Fibroblast of upper back skin (primary cell): Measurements from ENCODE around the gene TLDC2.
"Not testable (repeated sequence)": the region's sequence is repeated elsewhere in the genome, so short reads cannot be mapped to it uniquely, and the experiment has no call there.

Experiments
- DNase-seq: peaks from one replicate; pipeline ENCODE4 v3.0.0-alpha.2; 2013

Gene TLDC2

GRCh38 chr20:36871640-36872570 is 4.0 kb upstream of the TLDC2 start:
- DNase-seq, result no peak

GRCh38 chr20:36872852-36873251 is 3.1 kb upstream of the TLDC2 start:
- DNase-seq, result no peak

- no peak for DNase-seq
Observed at GRCh38 chr20:36873498-36874189, 2.3 kb upstream of the TLDC2 start.

- DNase-seq, result not testable (repeated sequence)
Observed at GRCh38 chr20:36875093-36875492, 845 bp upstream of the TLDC2 start.

GRCh38 chr20:36876473-36876833 is 515 bp downstream of the TLDC2 start:
- no peak for DNase-seq

GRCh38 chr20:36878941-36879340 is 3.0 kb downstream of the TLDC2 start:
- DNase-seq, result no peak

- no peak for DNase-seq
Observed at GRCh38 chr20:36880741-36881250, 4.9 kb downstream of the TLDC2 start.

GRCh38 chr20:36881331-36881730 is 5.4 kb downstream of the TLDC2 start:
- no peak for DNase-seq

GRCh38 chr20:36881888-36882287 is 6.0 kb downstream of the TLDC2 start:
- DNase-seq, result no peak

- DNase-seq, result no peak
Observed at GRCh38 chr20:36883977-36884535, 8.1 kb downstream of the TLDC2 start.

GRCh38 chr20:36885356-36885755 is 9.4 kb downstream of the TLDC2 start:
- DNase-seq, result no peak

GRCh38 chr20:36886859-36887751 is 11.2 kb downstream of the TLDC2 start:
- peak; percentile 76 for DNase-seq

- DNase-seq, result no peak
Observed at GRCh38 chr20:36887752-36888090, 11.8 kb downstream of the TLDC2 start.

GRCh38 chr20:36888880-36889516 is 13.1 kb downstream of the TLDC2 start:
- DNase-seq, result no peak

- no peak for DNase-seq
Observed at GRCh38 chr20:36890586-36890985, 14.6 kb downstream of the TLDC2 start.

- DNase-seq, result no peak
Observed at GRCh38 chr20:36891211-36891610, 15.3 kb downstream of the TLDC2 start.

GRCh38 chr20:36893801-36894200 is 17.9 kb downstream of the TLDC2 start:
- DNase-seq, result no peak

GRCh38 chr20:36895036-36895435 is 19.1 kb downstream of the TLDC2 start:
- DNase-seq, result no peak

GRCh38 chr20:36904690-36905089 is 28.8 kb downstream of the TLDC2 start:
- DNase-seq, result no peak

GRCh38 chr20:36905566-36905965 is 29.6 kb downstream of the TLDC2 start:
- not testable (repeated sequence) for DNase-seq

GRCh38 chr20:36906086-36906485 is 30.1 kb downstream of the TLDC2 start:
- DNase-seq, result not testable (repeated sequence)

- no peak for DNase-seq
Observed at GRCh38 chr20:36908603-36909002, 32.7 kb downstream of the TLDC2 start.
